ENCODE data around the gene ADGRF3.
"Not testable (repeated sequence)": the region's sequence is repeated elsewhere in the genome, so short reads cannot be mapped to it uniquely, and the experiment has no call there.

ADGRF3 gene

GRCh38 chr2:26276484-26277227, 69.9 kb downstream of the ADGRF3 start:
- no peak for DNase-seq

DNA sequence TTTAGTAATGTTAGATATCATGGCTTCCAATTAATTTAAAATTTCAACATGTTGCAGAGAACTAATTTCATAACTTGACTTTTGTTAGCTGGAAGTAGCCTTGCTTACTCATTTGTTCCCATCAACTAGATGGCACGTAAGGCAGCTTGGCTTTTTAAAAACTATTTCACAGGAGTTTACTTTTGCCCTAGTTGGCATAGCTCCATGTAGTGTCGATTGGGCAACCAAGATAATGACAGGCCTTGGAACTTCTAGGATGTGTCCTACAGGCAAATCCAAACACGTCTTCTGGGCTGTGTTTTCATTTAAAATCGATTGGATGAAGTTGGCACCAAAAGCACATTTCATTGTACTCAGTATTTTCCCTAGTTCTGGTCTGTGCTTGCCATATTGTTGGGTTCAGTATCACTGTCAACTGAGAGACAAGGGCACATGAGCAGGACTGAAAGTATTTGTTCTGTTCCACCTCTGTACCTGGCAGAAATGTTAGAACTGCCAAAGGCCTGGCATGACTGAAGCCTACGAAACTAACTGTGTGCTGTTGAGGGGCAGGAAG, 72.5 kb downstream of the ADGRF3 start:
- peak; percentile 30 for DNase-seq

DNA sequence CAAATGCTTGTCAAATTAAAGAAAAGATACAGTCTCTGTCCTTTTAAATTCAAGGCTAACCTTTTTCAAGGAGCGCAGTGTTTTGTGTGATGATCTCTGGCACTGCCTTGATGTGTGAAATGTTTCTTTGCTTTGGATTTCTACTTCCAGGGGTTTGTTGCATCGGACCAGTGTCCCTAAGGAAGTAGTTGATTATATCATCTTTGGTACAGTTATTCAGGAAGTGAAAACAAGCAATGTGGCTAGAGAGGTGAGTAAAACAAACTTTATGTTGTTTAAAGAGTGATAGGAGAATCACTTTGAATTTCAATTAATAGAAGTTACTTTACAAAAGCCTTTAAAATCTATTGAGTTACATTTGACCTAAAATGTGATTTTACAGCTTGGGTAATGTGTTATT, 73.1 kb downstream of the ADGRF3 start:
- no peak for DNase-seq

DNA sequence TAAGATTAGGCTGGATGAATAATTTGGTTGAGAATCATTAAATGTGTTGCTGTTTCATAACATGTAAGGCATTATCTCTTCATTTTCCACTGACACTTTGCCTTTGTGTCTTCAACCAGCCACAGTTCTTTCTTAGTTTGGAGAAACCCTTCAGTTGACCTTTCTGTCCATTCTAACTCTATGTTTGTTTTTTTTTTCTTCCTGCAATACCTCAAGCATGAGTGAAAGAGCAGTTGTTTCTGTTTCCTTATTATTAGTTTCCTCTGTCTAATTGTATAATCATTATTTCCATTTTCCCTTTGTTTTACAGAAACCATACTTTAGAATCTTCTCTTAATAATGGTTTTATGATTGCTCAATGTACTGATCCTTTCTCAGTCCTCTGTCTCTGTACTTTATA, 76.2 kb downstream of the ADGRF3 start:
- no peak for DNase-seq

DNA sequence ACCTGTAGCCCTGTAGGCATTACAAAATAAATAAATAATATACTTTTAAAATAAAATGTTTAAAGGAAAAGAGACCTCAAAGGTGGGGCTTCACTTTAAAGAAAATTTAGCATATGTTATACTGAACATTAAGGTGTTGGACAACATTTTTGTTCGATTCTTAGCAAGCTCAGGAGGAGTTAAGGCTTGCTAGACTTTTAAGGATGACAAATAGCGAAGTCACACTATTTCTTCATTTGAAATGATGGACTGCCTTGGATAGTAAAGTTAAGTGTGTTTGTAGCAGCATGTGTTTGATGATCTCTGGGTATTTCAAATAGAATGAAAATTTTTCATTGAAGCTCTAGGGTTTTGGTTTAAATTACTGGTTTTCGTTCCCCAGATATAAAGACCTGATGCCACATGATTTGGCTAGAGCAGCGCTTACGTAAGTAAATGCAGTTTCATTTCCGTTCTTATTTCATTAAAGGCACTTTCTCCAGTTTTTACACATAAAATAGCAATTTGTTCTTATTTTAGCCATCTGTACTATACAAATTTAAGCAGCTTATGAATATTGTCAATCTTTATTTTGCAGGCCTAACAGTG, 76.9 kb downstream of the ADGRF3 start:
- no peak for DNase-seq

DNA sequence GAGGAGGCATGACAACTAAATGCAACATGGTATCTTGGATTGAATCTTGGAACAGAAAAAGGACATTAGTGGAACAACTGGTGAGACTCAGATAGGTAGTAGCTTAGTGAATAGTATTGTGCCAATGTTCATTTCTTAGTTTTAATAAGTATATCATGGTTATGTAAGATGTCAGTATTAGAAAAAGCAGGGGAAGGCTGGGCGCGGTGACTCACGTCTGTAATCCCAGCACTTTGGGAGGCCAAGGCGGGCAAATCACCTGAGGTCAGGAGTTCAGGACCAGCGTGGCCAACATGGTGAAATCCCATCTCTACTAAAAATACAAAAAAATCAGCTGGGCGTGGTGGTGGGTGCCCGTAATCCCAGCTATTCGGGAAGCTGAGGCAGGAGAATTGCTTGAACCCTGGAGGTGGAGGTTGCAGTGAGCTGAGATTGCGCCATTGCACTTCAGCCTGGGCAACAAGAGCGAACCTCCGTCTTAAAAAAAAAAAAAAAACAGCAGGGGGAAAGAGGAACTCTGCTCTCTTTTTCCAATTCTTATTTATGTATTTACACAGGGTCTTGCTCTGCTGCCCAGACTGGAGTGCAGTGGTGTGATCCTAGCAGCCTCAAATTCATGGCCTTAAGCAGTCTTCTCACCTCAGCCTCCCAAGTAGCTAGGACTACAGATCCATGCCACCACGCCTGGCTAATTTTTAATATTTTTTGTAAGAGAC, 77.8 kb downstream of the ADGRF3 start:
- not testable (repeated sequence) for DNase-seq

DNA sequence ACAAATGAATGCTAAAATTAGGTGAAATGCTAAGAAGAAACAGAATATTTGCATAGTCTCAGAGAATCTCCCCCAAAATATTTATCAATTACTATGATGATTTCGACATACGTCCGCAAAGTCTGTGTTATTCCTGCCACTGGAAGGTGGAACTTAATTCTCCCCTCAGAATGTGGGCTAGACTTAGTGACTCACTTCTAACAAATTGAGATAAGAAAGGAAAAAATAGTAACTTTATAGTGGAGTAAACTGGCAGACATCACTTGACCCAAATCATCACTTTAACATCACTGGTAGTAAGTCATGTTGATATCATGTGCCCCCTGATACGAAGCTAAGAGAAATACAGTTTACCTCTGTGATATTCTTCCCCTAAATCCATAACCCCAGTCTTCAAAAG, 78.4 kb downstream of the ADGRF3 start:
- DNase-seq = no peak

DNA sequence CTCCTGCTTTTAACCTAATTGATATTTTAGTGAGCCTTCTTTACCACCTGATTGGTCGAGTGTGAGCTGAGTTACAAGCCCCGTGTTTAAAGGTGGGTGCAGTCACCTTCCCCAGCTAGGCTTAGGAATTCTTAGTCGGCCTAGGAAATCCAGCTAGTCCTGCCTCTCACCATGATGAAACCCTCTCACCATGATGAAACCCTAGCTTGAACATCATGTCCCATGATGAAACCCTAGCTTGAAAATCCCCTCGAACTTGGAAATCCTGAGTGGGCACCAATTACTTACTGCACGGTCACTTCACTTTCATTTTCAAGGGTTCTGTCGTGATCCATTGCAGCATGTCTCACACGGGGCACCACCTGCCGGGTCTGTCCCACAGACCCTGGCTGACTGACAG, 87.8 kb downstream of the ADGRF3 start:
- not testable (repeated sequence) for DNase-seq

All from DMS79 (cell line).